Vagina (tissue), 2 donors: ENCODE results near the gene PSD. TPM values are rescaled to one million over a fixed set of nuclear protein-coding genes. Genes with fewer than 3 reads are reported as not detected.
A peak's percentile ranks its signal among the peaks of the same experiment; 100 is the strongest.

Experiments
- DNase-seq, 2 donors: peaks; one replicate each; pipeline ENCODE4 v3.0.0-alpha.2; 2017; ENCODE audit errors: extremely low spot score in 2 of 2
- H3K27ac ChIP-seq: fragments of 200-600 bp; sonication (generic); one replicate; pipeline ENCODE4 v1.5.1; 2019
- H3K27me3 ChIP-seq: fragments of 200-600 bp; sonication (generic); one replicate; pipeline ENCODE4 v1.5.1; 2019
- H3K36me3 ChIP-seq, 2 donors: fragments of 200-600 bp; sonication (generic); one replicate each; pipeline ENCODE4 v1.5.1; 2017 to 2019
- H3K4me1 ChIP-seq: fragments of 200-600 bp; sonication (generic); one replicate; pipeline ENCODE4 v1.5.1; 2019
- H3K4me3 ChIP-seq, 2 donors: fragments of 200-600 bp; sonication (generic); 1 replicate in 1 of 2; 2 replicates in 1 of 2; pipeline ENCODE4 v1.5.1; 2016 to 2019
- H3K9me3 ChIP-seq: fragments of 200-600 bp; sonication (generic); one replicate; pipeline ENCODE4 v1.5.1; 2019
- POLR2A ChIP-seq, 2 donors: fragments of 450-650 bp; IDR thresholded peaks; one replicate each; pipeline ENCODE4 v1.6.1; 2017; ENCODE audit warnings: antibody characterized with exemption in 2 of 2, mild to moderate bottlenecking in 2 of 2, moderate library complexity in 2 of 2
- POLR2AphosphoS5 ChIP-seq, 2 donors: sonication (generic); formaldehyde crosslinking; IDR thresholded peaks; one replicate each; pipeline ENCODE4 v1.9.0; 2017; ENCODE audit warnings: antibody characterized with exemption in 2 of 2, mild to moderate bottlenecking in 2 of 2, low read depth in 1 of 2; ENCODE audit not compliant: insufficient read depth in 1 of 2
- intact Hi-C: fragments of 100-400 bp; cut with DNase I; formaldehyde crosslinking; loops from one replicate; pipeline ENCODE4 v1.15.1; 2023
- total RNA-seq: library from RNA; depleted of rRNA; stranded (reverse); fragments of >200 nt; gene quantifications from one replicate; pipeline ENCODE4 v1.2.3, GENCODE V29; 2016
- TF ChIP-seq, protein P1 (sequence below), 3 experiments: fragments of 450-650 bp in 2 of 3; fragments of 200-600 bp in 1 of 3; sonication (generic) in 1 of 3; IDR thresholded peaks; one replicate each; pipeline ENCODE4 v1.5.1; 2017 to 2019; ENCODE audit warnings: antibody characterized with exemption in 3 of 3, mild to moderate bottlenecking in 2 of 3, moderate library complexity in 2 of 3

The PSD gene
- total RNA-seq, 1 donor from 2014 or later = 6.4 TPM

GRCh38 chr10:102450374-102451104, 32.0 kb upstream of the PSD start:
- DNase-seq = no peak
- Histone ChIP-seq H3K27me3 (no peaks in the 10 kb centered on the region), H3K36me3 (no peaks in the 10 kb centered on the region), H3K27ac (peak overlapping the region; percentile 62), H3K4me3 (peak overlapping the region; percentile 65 to 91), H3K4me1 (peaks cover 5% of the 10 kb centered on the region), H3K9me3 (no peaks in the 10 kb centered on the region)
- intact Hi-C loops = no loop called here
- TF ChIP-seq POLR2A (IDR thresholded peaks at IDR 0.05) (no peak), POLR2AphosphoS5 (IDR thresholded peaks at IDR 0.05; ENCODE audit: insufficient read depth in 1 of 2, low read depth in 1 of 2) (peak in 1 of 2 donors; percentile 7)
- TF ChIP-seq, protein P1, sequence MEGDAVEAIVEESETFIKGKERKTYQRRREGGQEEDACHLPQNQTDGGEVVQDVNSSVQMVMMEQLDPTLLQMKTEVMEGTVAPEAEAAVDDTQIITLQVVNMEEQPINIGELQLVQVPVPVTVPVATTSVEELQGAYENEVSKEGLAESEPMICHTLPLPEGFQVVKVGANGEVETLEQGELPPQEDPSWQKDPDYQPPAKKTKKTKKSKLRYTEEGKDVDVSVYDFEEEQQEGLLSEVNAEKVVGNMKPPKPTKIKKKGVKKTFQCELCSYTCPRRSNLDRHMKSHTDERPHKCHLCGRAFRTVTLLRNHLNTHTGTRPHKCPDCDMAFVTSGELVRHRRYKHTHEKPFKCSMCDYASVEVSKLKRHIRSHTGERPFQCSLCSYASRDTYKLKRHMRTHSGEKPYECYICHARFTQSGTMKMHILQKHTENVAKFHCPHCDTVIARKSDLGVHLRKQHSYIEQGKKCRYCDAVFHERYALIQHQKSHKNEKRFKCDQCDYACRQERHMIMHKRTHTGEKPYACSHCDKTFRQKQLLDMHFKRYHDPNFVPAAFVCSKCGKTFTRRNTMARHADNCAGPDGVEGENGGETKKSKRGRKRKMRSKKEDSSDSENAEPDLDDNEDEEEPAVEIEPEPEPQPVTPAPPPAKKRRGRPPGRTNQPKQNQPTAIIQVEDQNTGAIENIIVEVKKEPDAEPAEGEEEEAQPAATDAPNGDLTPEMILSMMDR (IDR thresholded peaks at IDR 0.05) = no peak

DNA sequence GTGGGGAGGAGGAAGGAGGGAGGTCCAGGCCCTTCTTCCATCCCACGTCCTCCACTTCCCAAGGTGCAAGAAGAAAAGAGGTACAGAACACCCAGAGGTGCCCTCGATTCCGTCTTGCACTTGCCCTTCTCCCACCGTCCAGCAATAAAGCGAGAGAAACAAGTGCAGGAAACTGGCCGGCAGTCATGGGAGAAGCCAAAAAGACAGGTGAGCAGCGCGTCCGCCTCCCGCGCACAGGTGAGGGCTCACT, 31.5 kb upstream of the PSD start:
- TF ChIP-seq POLR2AphosphoS5 (IDR thresholded peaks at IDR 0.05; ENCODE audit: insufficient read depth in 1 of 2, low read depth in 1 of 2) (peak in 1 of 2 donors; percentile 35), POLR2A (IDR thresholded peaks at IDR 0.05) (no peak)
- no peaks in the 10 kb centered on the region for H3K36me3 ChIP-seq
- peak overlapping the region; percentile 62 for H3K27ac ChIP-seq
- no peaks in the 10 kb centered on the region for H3K27me3 ChIP-seq
- intact Hi-C loops = no loop called here
- H3K4me1 ChIP-seq = peaks cover 5% of the 10 kb centered on the region
- H3K4me3 ChIP-seq = peak overlapping the region; percentile 65 to 91
- no peaks in the 10 kb centered on the region for H3K9me3 ChIP-seq
- no peak for DNase-seq

- H3K27ac ChIP-seq = peak overlapping the region; percentile 62
- no peak for DNase-seq
- peaks cover 5% of the 10 kb centered on the region for H3K4me1 ChIP-seq
- H3K36me3 ChIP-seq = no peaks in the 10 kb centered on the region
- no peaks in the 10 kb centered on the region for H3K27me3 ChIP-seq
- H3K4me3 ChIP-seq = peak overlapping the region; percentile 65 to 91
- intact Hi-C loops = no loop called here
- TF ChIP-seq, protein P1 (IDR thresholded peaks at IDR 0.05) = no peak
- peak in 1 of 2 donors; percentile 30 for TF ChIP-seq POLR2AphosphoS5 (IDR thresholded peaks at IDR 0.05; ENCODE audit: insufficient read depth in 1 of 2, low read depth in 1 of 2)
- no peaks in the 10 kb centered on the region for H3K9me3 ChIP-seq
Measured at GRCh38 chr10:102449321-102450123, 30.9 kb upstream of the PSD start.

DNA sequence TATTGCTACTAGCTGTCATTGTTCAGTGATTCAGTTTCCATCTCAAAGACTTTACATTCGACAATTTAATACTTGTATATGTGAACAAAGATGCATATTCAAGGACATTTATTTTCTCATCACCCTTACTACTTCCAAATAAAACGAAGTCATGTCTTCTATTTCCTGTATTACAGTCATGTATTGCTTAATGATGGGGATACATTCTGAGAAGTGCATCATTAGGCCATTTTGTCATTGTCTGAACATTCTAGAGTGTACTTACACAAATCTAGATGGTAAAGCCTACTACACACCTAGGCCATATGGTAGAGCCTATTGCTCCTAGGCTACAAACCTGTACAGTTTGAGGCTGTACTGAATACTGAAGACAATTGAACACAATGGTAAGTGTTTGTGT, 26.3 kb upstream of the PSD start:
- Histone ChIP-seq H3K36me3 (no peaks in the 10 kb centered on the region), H3K27me3 (no peaks in the 10 kb centered on the region), H3K4me1 (peaks cover 5% of the 10 kb centered on the region), H3K27ac (no peak overlapping the region), H3K4me3 (no peak overlapping the region), H3K9me3 (no peaks in the 10 kb centered on the region)
- DNase-seq = no peak
- intact Hi-C loops = no loop called here
- TF ChIP-seq POLR2AphosphoS5 (IDR thresholded peaks at IDR 0.05; ENCODE audit: insufficient read depth in 1 of 2, low read depth in 1 of 2) (no peak), POLR2A (IDR thresholded peaks at IDR 0.05) (no peak)
- TF ChIP-seq, protein P1 (IDR thresholded peaks at IDR 0.05) = no peak

DNA sequence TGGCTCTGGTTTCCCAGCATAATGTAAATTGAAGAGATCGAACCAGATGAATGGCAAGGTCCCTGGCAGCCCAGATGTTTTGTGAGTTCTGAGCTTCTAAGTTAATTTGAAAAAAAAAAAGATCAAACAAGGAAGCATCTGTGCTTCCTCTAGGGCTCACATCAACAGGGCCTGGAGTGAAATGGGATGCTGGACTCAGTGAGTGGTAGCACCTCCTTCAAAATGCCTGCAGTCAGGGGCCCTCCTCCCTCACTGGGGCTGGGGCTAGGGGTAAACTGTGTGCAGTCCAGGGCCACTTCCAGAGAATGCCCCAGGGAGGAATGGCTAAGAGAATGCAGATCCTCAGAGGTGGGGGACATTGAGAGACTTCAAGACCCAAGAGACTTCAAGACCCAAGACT, 19.8 kb upstream of the PSD start:
- Histone ChIP-seq H3K4me1 (no peaks in the 10 kb centered on the region), H3K36me3 (no peaks in the 10 kb centered on the region), H3K9me3 (no peaks in the 10 kb centered on the region), H3K27me3 (no peaks in the 10 kb centered on the region), H3K4me3 (no peak overlapping the region), H3K27ac (no peak overlapping the region)
- intact Hi-C loops = no loop called here
- DNase-seq = no peak
- TF ChIP-seq POLR2AphosphoS5 (IDR thresholded peaks at IDR 0.05; ENCODE audit: insufficient read depth in 1 of 2, low read depth in 1 of 2) (no peak), POLR2A (IDR thresholded peaks at IDR 0.05) (no peak)
- TF ChIP-seq, protein P1 (IDR thresholded peaks at IDR 0.05) = no peak
